GM21786 (cell line): ENCODE data around the gene ALDH1A2.

Experiments used
- ATAC-seq: cut with Tn5 transposase; IDR thresholded peaks from one replicate; pipeline ENCODE4 v1.9.1; 2021; ENCODE audit not compliant: unreplicated experiment

Gene ALDH1A2

GRCh38 chr15:57947282-57947681, 118.2 kb downstream of the ALDH1A2 start:
- no peak for ATAC-seq

GRCh38 chr15:57946491-57947048, 118.9 kb downstream of the ALDH1A2 start:
- ATAC-seq: no peak

- no peak for ATAC-seq
These were observed 119.9 kb downstream of the ALDH1A2 start for GRCh38 chr15:57945616-57946015.

GRCh38 chr15:57943754-57944420, 121.6 kb downstream of the ALDH1A2 start:
- ATAC-seq: no peak

- ATAC-seq: no peak
These were observed 122.3 kb downstream of the ALDH1A2 start for GRCh38 chr15:57943171-57943570.

GRCh38 chr15:57941816-57942215, 123.7 kb downstream of the ALDH1A2 start:
- no peak for ATAC-seq

GRCh38 chr15:57932348-57932747, 133.2 kb downstream of the ALDH1A2 start:
- ATAC-seq: no peak

GRCh38 chr15:57931570-57931969, 133.9 kb downstream of the ALDH1A2 start:
- no peak for ATAC-seq

- no peak for ATAC-seq
These were observed 138.3 kb downstream of the ALDH1A2 start for GRCh38 chr15:57927091-57927631.

- no peak for ATAC-seq
These were observed 139.9 kb downstream of the ALDH1A2 start for GRCh38 chr15:57925650-57926049.

GRCh38 chr15:57924598-57924997, 140.9 kb downstream of the ALDH1A2 start:
- ATAC-seq: no peak

- no peak for ATAC-seq
These were observed 141.8 kb downstream of the ALDH1A2 start for GRCh38 chr15:57923750-57924149.

GRCh38 chr15:57923306-57923705, 142.2 kb downstream of the ALDH1A2 start:
- no peak for ATAC-seq

- ATAC-seq: no peak
These were observed 142.7 kb downstream of the ALDH1A2 start for GRCh38 chr15:57922776-57923175.

GRCh38 chr15:57921371-57921770, 144.1 kb downstream of the ALDH1A2 start:
- ATAC-seq: no peak

- ATAC-seq: no peak
These were observed 144.6 kb downstream of the ALDH1A2 start for GRCh38 chr15:57920911-57921310.

GRCh38 chr15:57919754-57920153, 145.8 kb downstream of the ALDH1A2 start:
- no peak for ATAC-seq

- ATAC-seq: no peak
These were observed 147.5 kb downstream of the ALDH1A2 start for GRCh38 chr15:57917998-57918397.

- ATAC-seq: no peak
These were observed 148.8 kb downstream of the ALDH1A2 start for GRCh38 chr15:57916695-57917094.

- no peak for ATAC-seq
These were observed 149.5 kb downstream of the ALDH1A2 start for GRCh38 chr15:57915827-57916531.

GRCh38 chr15:57914350-57915055, 151.0 kb downstream of the ALDH1A2 start:
- ATAC-seq: no peak
